Kidney (tissue), 14 donors: ENCODE data around the gene DBP. TPM values are rescaled to one million over a fixed set of nuclear protein-coding genes. Genes with fewer than 3 reads are reported as not detected.
A peak's percentile ranks its signal among the peaks of the same experiment; 100 is the strongest.

Experiments used
- DNase-seq, 5 donors: peaks; one replicate each; pipeline ENCODE4 v3.0.0-alpha.2; 2013 to 2020
- FAIRE-seq: peaks from 2 replicates; lab custom pipeline; 2012; peaks lifted over from hg19 to GRCh38; lab: Jason Lieb, UNC
- H3K27ac ChIP-seq, 2 donors: one replicate each; pipeline ENCODE4 v1.7.0; 2013; ENCODE audit warnings: low read depth in 2 of 2, low read length in 2 of 2, inconsistent platforms in 1 of 2
- H3K27me3 ChIP-seq: one replicate; pipeline ENCODE4 v1.7.1; 2013; ENCODE audit warnings: low read length, inconsistent platforms; ENCODE audit not compliant: control insufficient read depth, insufficient read depth
- H3K36me3 ChIP-seq, 3 donors: one replicate each; pipeline versions ENCODE4 v1.7.0 to v1.7.1; 2013; ENCODE audit warnings: low read length in 3 of 3, control low read depth in 1 of 3, inconsistent platforms in 1 of 3; ENCODE audit not compliant: insufficient read depth in 3 of 3, control insufficient read depth in 2 of 3
- H3K4me1 ChIP-seq, 3 donors: one replicate each; pipeline versions ENCODE4 v1.7.0 to v1.7.1; 2013; ENCODE audit warnings: low read length in 3 of 3, inconsistent platforms in 1 of 3, low read depth in 1 of 3; ENCODE audit not compliant: control insufficient read depth in 2 of 3, insufficient read depth in 2 of 3
- H3K4me3 ChIP-seq, 3 donors: one replicate each; pipeline versions ENCODE4 v1.7.0 to v1.8.1; 2013; ENCODE audit warnings: low read length in 3 of 3, control low read depth in 1 of 3, inconsistent platforms in 1 of 3
- H3K9ac ChIP-seq, 3 donors: one replicate each; pipeline versions ENCODE4 v1.7.0 to v1.7.1; 2013; ENCODE audit warnings: low read length in 3 of 3, control low read depth in 1 of 3, inconsistent platforms in 1 of 3
- H3K9me3 ChIP-seq, 3 donors: one replicate each; pipeline versions ENCODE4 v1.7.0 to v1.7.1; 2013; ENCODE audit warnings: low read length in 3 of 3, control low read depth in 1 of 3, inconsistent platforms in 1 of 3; ENCODE audit not compliant: control insufficient read depth in 2 of 3, insufficient read depth in 1 of 3
- intact Hi-C: fragments of 100-400 bp; cut with DNase I; formaldehyde crosslinking; loops from one replicate; pipeline ENCODE4 v1.11.1; 2022
- polyA plus RNA-seq: library from polyadenylated mRNA; stranded (reverse); fragments of 350-450 nt; fragmentation: Illumina TruSeq; extraction: RNeasy Lipid Tissue Mini Kit (QIAGEN cat#74804); gene quantifications from one replicate; pipeline ENCODE4 v1.2.3, GENCODE V29; 2014; ENCODE audit warnings: low read depth, low replicate concordance; ENCODE audit not compliant: insufficient read depth
- total RNA-seq: library from RNA; stranded (reverse); fragmentation: NEBNext Ultra II Directional; extraction: Animal tissue kit (Norgen Biotek cat#: 25700); gene quantifications from one replicate; pipeline ENCODE4 v1.2.1, GENCODE V29; 2021
- TF ChIP-seq, protein P1 (sequence below): IDR thresholded peaks from 3 replicates; pipeline ENCODE4 v1.5.1; 2012; ENCODE audit warnings: mild to moderate bottlenecking, moderate library complexity, borderline replicate concordance; ENCODE audit not compliant: insufficient read depth; ENCODE audit errors: extremely low read depth
- donor health status: control.
- donor health status: control.
- donor health status: control.
- donor health status: control.
- donor health status: control.
- donor health status: DM: yes; HTN: yes; CAD: no.
- donor health status: Normal renal cell carcinoma (clear cell type).

Gene DBP
- total and polyA plus RNA-seq, 2 donors from 2014 or later, result 14.5 to 20.4 TPM

DNA sequence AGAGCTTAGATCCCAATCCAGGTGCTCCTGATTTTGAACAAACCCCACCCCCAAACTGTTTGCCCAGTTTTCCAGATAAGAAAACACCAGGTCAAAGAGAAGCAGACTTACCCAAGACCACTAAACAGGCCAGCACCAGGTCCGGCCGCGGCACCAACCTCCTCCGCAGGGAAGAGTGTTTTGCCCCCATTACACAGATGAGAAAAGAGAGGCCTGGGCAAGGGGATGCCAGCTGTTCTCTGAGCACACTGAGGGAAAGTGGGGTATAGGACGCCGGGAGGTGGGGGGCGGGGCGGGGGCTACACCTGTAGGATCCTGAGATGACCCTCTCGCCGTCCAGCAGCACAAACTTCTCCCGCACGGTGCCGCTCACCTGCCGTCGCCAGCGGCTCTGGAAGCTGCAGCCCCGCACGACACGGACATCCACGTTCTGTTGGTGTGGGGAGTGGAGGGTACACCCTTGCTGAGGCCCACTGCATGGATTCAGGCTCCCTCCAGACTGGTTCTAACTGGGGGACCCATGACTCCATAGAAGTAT, 27.5 kb downstream of the DBP start:
- Histone ChIP-seq H3K4me1 (no peaks in the 10 kb centered on the region), H3K9ac (no peak overlapping the region), H3K4me3 (no peak overlapping the region), H3K9me3 (no peaks in the 10 kb centered on the region), H3K27ac (no peak overlapping the region), H3K36me3 (no peaks in the 10 kb centered on the region), H3K27me3 (no peaks in the 10 kb centered on the region)
- intact Hi-C loops, result no loop called here
- no peak for DNase-seq
- TF ChIP-seq, protein P1, sequence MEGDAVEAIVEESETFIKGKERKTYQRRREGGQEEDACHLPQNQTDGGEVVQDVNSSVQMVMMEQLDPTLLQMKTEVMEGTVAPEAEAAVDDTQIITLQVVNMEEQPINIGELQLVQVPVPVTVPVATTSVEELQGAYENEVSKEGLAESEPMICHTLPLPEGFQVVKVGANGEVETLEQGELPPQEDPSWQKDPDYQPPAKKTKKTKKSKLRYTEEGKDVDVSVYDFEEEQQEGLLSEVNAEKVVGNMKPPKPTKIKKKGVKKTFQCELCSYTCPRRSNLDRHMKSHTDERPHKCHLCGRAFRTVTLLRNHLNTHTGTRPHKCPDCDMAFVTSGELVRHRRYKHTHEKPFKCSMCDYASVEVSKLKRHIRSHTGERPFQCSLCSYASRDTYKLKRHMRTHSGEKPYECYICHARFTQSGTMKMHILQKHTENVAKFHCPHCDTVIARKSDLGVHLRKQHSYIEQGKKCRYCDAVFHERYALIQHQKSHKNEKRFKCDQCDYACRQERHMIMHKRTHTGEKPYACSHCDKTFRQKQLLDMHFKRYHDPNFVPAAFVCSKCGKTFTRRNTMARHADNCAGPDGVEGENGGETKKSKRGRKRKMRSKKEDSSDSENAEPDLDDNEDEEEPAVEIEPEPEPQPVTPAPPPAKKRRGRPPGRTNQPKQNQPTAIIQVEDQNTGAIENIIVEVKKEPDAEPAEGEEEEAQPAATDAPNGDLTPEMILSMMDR, result no peak
- FAIRE-seq, result no peak

DNA sequence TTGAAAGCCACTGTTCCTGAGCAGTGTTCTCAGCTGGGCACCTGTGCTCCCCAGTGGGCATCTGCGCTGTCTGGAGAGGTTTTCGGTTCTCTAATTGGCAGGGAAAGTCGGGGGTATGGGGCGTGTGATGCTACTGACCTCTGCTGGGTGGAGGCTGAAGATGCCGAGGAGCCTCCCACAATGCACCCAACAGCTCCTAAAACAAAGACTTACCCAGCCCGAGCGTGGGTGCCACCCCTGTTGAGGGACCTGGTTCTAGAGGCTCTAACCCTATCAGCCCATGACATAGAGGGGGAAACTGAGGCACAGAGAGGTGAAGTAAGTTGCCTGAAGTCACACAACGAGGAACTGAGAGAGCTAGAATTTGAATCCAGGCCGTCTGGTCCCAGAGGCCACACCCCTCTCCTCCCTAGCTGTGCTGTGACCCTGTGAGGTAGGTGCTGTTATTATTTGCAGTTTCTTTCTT, 28.3 kb downstream of the DBP start:
- no peaks in the 10 kb centered on the region for H3K9me3 ChIP-seq
- no peak overlapping the region for H3K4me3 ChIP-seq
- H3K9ac ChIP-seq, result no peak overlapping the region
- no peaks in the 10 kb centered on the region for H3K36me3 ChIP-seq
- no peak overlapping the region for H3K27ac ChIP-seq
- H3K4me1 ChIP-seq, result no peaks in the 10 kb centered on the region
- DNase-seq, result peak in 1 of 5 donors; percentile 67
- intact Hi-C loops, result no loop called here
- TF ChIP-seq, protein P1, result peak; percentile 10
- no peak for FAIRE-seq
- no peaks in the 10 kb centered on the region for H3K27me3 ChIP-seq

- Histone ChIP-seq H3K27me3 (no peaks in the 10 kb centered on the region), H3K27ac (no peak overlapping the region), H3K9me3 (no peaks in the 10 kb centered on the region), H3K9ac (no peak overlapping the region), H3K4me1 (no peaks in the 10 kb centered on the region), H3K4me3 (no peak overlapping the region), H3K36me3 (no peaks in the 10 kb centered on the region)
- intact Hi-C loops, result no loop called here
- FAIRE-seq, result no peak
- DNase-seq, result no peak
- TF ChIP-seq, protein P1, result no peak
Observed at GRCh38 chr19:48607359-48607755, 29.8 kb downstream of the DBP start.
